ENCODE results near the gene CERS2.

Gene CERS2

GRCh38 chr1:151002611-151003010 is 28.0 kb upstream of the CERS2 start:
- DNase-seq (ENCODE audit: low spot score) = no peak
- no peak for TF ChIP-seq CTCF (IDR thresholded peaks at IDR 0.05; ENCODE audit: extremely low read depth, missing control alignments)

DNA sequence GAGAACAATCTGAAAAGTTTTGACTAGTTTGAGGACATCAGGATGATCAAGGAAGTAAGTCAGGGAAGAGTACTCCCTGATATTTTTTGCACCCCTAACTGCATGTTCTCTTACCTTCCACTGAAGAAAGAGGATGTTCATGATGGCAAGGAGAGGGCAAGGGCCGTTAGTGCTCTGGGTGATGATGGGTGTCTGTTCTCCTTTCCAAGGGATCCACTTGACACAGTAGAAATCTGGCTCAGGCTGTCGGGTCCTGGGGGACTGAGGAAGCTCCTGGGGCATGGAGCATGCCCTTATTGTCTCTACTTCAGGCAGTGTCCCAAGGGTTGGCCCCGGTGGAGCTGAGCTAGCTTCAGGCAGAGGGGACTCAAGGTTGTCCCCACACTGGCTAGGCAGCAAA is 27.4 kb upstream of the CERS2 start:
- no peak for DNase-seq (ENCODE audit: low spot score)
- TF ChIP-seq CTCF (IDR thresholded peaks at IDR 0.05; ENCODE audit: extremely low read depth, missing control alignments) = no peak

DNA sequence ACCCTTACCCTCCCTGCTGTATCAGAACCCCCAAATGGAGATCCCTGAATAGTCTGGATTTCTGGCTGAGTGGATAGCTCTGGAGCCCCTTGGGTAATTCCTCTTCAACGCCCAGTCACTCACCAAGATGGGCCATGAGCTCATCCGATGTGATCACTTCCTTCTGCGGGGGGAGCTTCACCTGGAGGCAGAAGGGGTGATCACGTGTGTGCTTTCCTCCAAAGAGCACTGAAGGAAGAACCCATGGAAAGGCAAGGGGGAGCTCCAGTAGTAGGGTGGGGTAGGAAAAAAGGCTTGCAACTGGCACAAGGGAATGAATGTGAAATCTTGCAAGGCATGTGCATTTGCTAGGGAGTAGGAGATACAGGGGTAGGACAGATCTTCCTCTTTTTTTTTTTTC is 27.0 kb upstream of the CERS2 start:
- no peak for TF ChIP-seq CTCF (IDR thresholded peaks at IDR 0.05; ENCODE audit: extremely low read depth, missing control alignments)
- DNase-seq (ENCODE audit: low spot score) = no peak

DNA sequence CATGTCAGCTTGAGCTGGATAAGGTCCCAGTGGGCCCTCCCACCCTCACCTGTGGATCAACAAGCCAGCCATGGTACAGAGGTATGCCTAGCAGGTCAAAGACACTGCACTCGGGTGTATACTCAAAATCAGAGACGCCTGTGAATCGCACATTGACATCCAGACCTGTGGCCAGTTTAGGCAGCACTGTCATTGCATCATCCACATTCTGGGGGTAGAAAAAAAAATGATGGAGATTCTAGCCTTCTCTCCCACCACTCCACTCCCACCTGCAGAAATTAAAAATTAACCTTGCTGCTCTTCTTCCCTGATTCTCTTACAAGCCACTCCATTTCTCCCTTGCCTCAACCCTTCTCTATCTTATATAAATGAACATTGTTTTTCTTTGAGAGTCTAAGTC is 25.8 kb upstream of the CERS2 start:
- no peak for TF ChIP-seq CTCF (IDR thresholded peaks at IDR 0.05; ENCODE audit: extremely low read depth, missing control alignments)
- no peak for DNase-seq (ENCODE audit: low spot score)

- DNase-seq (ENCODE audit: low spot score) = no peak
- TF ChIP-seq CTCF (IDR thresholded peaks at IDR 0.05; ENCODE audit: extremely low read depth, missing control alignments) = no peak
These were observed 25.3 kb upstream of the CERS2 start for GRCh38 chr1:150999926-151000325.

- no peak for DNase-seq (ENCODE audit: low spot score)
- no peak for TF ChIP-seq CTCF (IDR thresholded peaks at IDR 0.05; ENCODE audit: extremely low read depth, missing control alignments)
These were observed 24.5 kb upstream of the CERS2 start for GRCh38 chr1:150999051-150999674.

DNA sequence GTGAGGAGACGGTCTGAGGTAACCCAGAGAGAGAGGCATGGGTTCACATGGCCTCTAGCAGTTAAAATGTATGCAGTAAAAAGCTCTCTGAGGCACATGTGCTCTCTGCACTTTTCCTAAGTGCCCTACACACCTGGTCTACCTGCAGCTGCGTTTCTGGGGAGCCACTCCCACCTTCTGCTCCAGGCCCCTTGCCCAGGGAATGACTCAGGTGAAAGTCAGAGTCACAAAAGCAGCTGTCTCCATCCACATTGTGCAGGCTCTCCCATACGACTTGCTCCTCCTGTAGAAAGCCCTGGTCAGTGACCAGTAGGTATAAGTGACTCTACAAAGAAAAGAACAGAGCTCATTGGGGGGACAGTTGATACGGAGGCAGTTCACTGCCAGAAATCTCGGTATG is 23.3 kb upstream of the CERS2 start:
- no peak for DNase-seq (ENCODE audit: low spot score)
- TF ChIP-seq CTCF (IDR thresholded peaks at IDR 0.05; ENCODE audit: extremely low read depth, missing control alignments) = no peak

All from GM20000 (cell line).